IPS-20b (cell line): ENCODE data around the gene NAALADL2.
"Not testable (repeated sequence)": the region's sequence is repeated elsewhere in the genome, so short reads cannot be mapped to it uniquely, and the experiment has no call there.

Experiments used
- H3K27ac ChIP-seq: one replicate; pipeline ENCODE4 v1.5.1; 2013; ENCODE audit warnings: low read length
- H3K27me3 ChIP-seq: 2 replicates; pipeline ENCODE4 v1.6.1; 2013; ENCODE audit warnings: mild to moderate bottlenecking, low read length, inconsistent platforms; ENCODE audit not compliant: insufficient read depth
- H3K36me3 ChIP-seq: 2 replicates; pipeline ENCODE4 v1.6.1; 2013; ENCODE audit warnings: low read depth, mild to moderate bottlenecking, inconsistent platforms, low read length, moderate library complexity; ENCODE audit not compliant: insufficient read depth
- H3K4me1 ChIP-seq: 2 replicates; pipeline ENCODE4 v1.6.1; 2013; ENCODE audit warnings: mild to moderate bottlenecking, control low read depth, inconsistent platforms, low read length, moderate library complexity; ENCODE audit not compliant: insufficient read depth
- H3K4me3 ChIP-seq: 2 replicates; pipeline ENCODE4 v1.5.1; 2013; ENCODE audit warnings: mild to moderate bottlenecking, low read length, inconsistent platforms
- H3K9ac ChIP-seq: 2 replicates; pipeline ENCODE4 v1.6.1; 2013; ENCODE audit warnings: low read depth, mild to moderate bottlenecking, inconsistent platforms, low read length, moderate library complexity
- H3K9me3 ChIP-seq: 2 replicates; pipeline ENCODE4 v1.6.1; 2013; ENCODE audit warnings: mild to moderate bottlenecking, low read depth, low read length, inconsistent platforms; ENCODE audit not compliant: insufficient read depth

The NAALADL2 gene

GRCh38 chr3:175456466-175456865, 597.3 kb downstream of the NAALADL2 start:
- Histone ChIP-seq H3K36me3 (no peaks in the 10 kb centered on the region), H3K27me3 (no peaks in the 10 kb centered on the region), H3K4me1 (no peaks in the 10 kb centered on the region), H3K27ac (no peak overlapping the region), H3K4me3 (no peak overlapping the region), H3K9me3 (peaks cover 4% of the 10 kb centered on the region; the same call in 1 of the 2 replicates), H3K9ac (no peak overlapping the region)

DNA sequence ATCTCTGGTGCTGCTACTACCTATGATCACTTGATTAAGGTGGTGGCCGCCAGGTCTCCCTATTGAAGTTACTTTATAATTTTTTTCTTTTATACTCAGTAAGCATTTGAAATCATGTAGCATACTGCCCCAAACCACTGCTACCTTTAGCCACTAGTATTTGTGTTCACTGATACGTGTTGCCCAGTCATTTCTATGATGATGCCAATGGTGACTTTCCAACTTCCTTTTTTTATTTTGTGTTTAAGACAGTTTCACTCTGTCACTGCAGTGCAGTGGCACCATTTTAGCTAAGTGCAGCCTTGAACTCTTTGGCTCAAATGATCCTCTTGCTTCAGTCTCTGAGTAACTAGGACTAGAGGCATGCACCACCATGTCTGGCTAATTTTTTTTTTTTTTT, 598.2 kb downstream of the NAALADL2 start:
- no peaks in the 10 kb centered on the region for H3K36me3 ChIP-seq
- peaks cover 4% of the 10 kb centered on the region for H3K9me3 ChIP-seq
- H3K4me3 ChIP-seq = no peak overlapping the region
- no peak overlapping the region for H3K9ac ChIP-seq
- H3K27me3 ChIP-seq = no peaks in the 10 kb centered on the region
- no peak overlapping the region for H3K27ac ChIP-seq
- H3K4me1 ChIP-seq = no peaks in the 10 kb centered on the region

GRCh38 chr3:175460849-175461399, 601.8 kb downstream of the NAALADL2 start:
- H3K27ac ChIP-seq, H3K36me3 ChIP-seq, H3K27me3 ChIP-seq, H3K9me3 ChIP-seq, H3K4me3 ChIP-seq, H3K9ac ChIP-seq, H3K4me1 ChIP-seq: not testable (repeated sequence)

GRCh38 chr3:175464362-175464761, 605.2 kb downstream of the NAALADL2 start:
- Histone ChIP-seq H3K9me3 (peaks cover 4% of the 10 kb centered on the region), H3K36me3 (no peaks in the 10 kb centered on the region), H3K9ac (no peak overlapping the region), H3K4me3 (no peak overlapping the region), H3K27me3 (no peaks in the 10 kb centered on the region), H3K27ac (no peak overlapping the region), H3K4me1 (no peaks in the 10 kb centered on the region)

GRCh38 chr3:175469124-175469523, 610.0 kb downstream of the NAALADL2 start:
- Histone ChIP-seq H3K4me3 (no peak overlapping the region), H3K9me3 (no peaks in the 10 kb centered on the region), H3K36me3 (no peaks in the 10 kb centered on the region), H3K9ac (no peak overlapping the region), H3K27ac (no peak overlapping the region), H3K27me3 (no peaks in the 10 kb centered on the region), H3K4me1 (no peaks in the 10 kb centered on the region)

DNA sequence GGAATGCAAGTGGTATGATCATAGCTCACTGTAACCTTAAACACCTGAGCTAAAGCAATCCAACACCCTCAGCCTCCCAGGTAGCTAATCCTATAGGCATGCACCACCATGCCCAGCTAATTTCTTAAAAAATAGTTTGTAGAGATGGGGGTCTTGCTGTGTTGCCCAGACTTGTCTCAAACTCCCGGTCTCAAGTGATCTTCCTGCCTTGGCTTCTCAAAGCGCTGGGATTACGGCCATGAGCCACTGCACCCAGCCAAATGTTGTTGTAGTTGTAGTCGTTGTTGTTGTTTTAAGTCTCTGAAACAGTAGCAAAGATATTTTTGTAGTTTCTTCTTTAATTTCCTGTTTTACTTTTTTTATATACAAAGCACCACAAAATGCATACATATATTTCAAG, 616.6 kb downstream of the NAALADL2 start:
- H3K4me1 ChIP-seq = no peaks in the 10 kb centered on the region
- no peak overlapping the region for H3K4me3 ChIP-seq
- H3K27ac ChIP-seq = no peak overlapping the region
- H3K9ac ChIP-seq = no peak overlapping the region
- H3K27me3 ChIP-seq = no peaks in the 10 kb centered on the region
- H3K36me3 ChIP-seq = no peaks in the 10 kb centered on the region
- no peaks in the 10 kb centered on the region for H3K9me3 ChIP-seq

- Histone ChIP-seq H3K9ac (no peak overlapping the region), H3K4me1 (no peaks in the 10 kb centered on the region), H3K36me3 (no peaks in the 10 kb centered on the region), H3K4me3 (no peak overlapping the region), H3K27ac (no peak overlapping the region), H3K9me3 (no peaks in the 10 kb centered on the region), H3K27me3 (no peaks in the 10 kb centered on the region)
These were observed 617.4 kb downstream of the NAALADL2 start for GRCh38 chr3:175476489-175476888.

DNA sequence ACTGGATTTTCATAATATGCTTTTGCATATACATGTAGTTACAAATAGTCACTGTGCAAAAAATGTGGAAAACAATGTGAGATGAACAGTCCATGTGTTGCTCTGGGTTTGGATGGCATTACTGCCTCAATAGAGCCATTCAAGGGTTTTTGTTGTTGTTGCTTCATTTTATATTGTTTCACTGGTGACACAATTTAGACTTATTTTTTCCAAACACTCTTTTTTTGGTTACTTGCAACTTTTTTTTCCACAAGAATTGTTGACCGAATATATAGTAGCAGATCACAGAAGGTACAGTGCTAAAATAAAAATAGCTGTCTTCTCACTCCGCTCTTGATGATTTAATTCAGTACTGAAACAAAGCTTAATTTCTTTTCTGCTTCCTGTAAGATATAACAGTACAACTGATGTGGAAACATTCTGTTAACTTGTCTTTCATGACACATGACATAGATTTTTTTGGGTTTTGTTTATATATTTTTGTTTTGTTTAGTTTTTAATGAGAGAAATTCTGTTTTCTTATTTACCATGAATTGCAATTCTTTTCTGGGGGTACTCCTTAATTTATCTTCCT, 618.6 kb downstream of the NAALADL2 start:
- Histone ChIP-seq H3K27ac (no peak overlapping the region), H3K36me3 (no peaks in the 10 kb centered on the region), H3K9me3 (no peaks in the 10 kb centered on the region), H3K4me1 (no peaks in the 10 kb centered on the region), H3K9ac (no peak overlapping the region), H3K4me3 (no peak overlapping the region), H3K27me3 (no peaks in the 10 kb centered on the region)

- Histone ChIP-seq H3K36me3 (no peaks in the 10 kb centered on the region), H3K27me3 (no peaks in the 10 kb centered on the region), H3K4me3 (no peak overlapping the region), H3K4me1 (no peaks in the 10 kb centered on the region), H3K9ac (no peak overlapping the region), H3K27ac (no peak overlapping the region), H3K9me3 (no peaks in the 10 kb centered on the region)
These were observed 619.2 kb downstream of the NAALADL2 start for GRCh38 chr3:175478301-175478700.

DNA sequence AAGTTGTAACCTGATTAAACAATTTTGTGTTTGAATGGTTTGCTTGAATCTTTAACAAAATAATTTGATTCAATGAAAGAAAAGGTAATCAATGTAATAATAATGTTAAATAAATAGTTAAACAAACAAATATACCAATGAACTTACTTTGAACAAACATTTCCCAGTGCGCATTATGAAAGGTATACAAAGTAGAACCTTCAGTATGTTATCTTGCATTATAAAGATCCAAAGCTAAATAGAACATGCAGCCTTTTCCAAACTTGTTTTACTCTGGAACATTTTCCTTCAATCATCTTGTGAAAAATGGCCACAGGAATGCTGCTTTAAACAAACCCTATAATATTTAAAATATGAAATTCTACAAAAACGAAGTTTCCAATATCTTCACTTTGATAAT, 620.0 kb downstream of the NAALADL2 start:
- Histone ChIP-seq H3K4me1 (no peaks in the 10 kb centered on the region), H3K27me3 (no peaks in the 10 kb centered on the region), H3K36me3 (no peaks in the 10 kb centered on the region), H3K9ac (no peak overlapping the region), H3K27ac (no peak overlapping the region), H3K9me3 (no peaks in the 10 kb centered on the region), H3K4me3 (no peak overlapping the region)

DNA sequence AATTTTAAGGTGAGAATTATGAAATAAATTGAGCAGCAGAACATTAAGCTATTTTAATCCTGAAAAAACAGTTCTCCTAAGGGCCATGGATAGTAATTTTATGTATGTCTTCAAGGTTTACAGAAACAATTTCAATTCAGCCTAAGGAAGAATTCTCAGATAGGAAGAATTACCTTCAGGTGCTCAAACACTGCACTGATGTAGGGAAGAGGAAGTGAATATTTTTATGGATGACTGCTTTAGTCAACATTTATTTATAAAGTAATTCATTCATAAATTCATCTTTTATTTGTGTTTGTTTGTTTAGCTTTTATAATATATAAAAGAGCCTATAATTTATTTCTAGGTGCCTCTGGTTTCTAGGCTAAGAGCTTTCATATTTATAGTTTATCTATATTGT, 620.7 kb downstream of the NAALADL2 start:
- Histone ChIP-seq H3K9ac (no peak overlapping the region), H3K4me1 (no peaks in the 10 kb centered on the region), H3K9me3 (no peaks in the 10 kb centered on the region), H3K36me3 (no peaks in the 10 kb centered on the region), H3K27me3 (no peaks in the 10 kb centered on the region), H3K27ac (no peak overlapping the region), H3K4me3 (no peak overlapping the region)

GRCh38 chr3:175484666-175485065, 625.5 kb downstream of the NAALADL2 start:
- no peaks in the 10 kb centered on the region for H3K4me1 ChIP-seq
- H3K36me3 ChIP-seq = no peaks in the 10 kb centered on the region
- no peak overlapping the region for H3K9ac ChIP-seq
- no peaks in the 10 kb centered on the region for H3K27me3 ChIP-seq
- no peak overlapping the region for H3K4me3 ChIP-seq
- no peaks in the 10 kb centered on the region for H3K9me3 ChIP-seq
- no peak overlapping the region for H3K27ac ChIP-seq
